Panc1 (cell line): ENCODE measurements around the gene GCNT4. TPM values are rescaled to one million over a fixed set of nuclear protein-coding genes. Genes with fewer than 3 reads are reported as not detected.

Source experiments
- ATAC-seq: fragments of 200-7000 bp; cut with Tn5 transposase; 2 replicates; pipeline ENCODE4 v1.9.1; 2020; ENCODE audit warnings: mild to moderate bottlenecking, moderate library complexity
- BruUV-seq: library from RNA; stranded (reverse); fragments of 400-500 nt; replicated peaks from 2 replicates; lab custom pipeline; 2021; lab: Mats Ljungman, UMichigan
- CTCF ChIA-PET: fragments of 300-600 bp; sonication (Branson Sonifier 250); formaldehyde crosslinking; loops from one replicate; lab custom pipeline; 2022; ENCODE audit warnings: antibody characterized with exemption; lab: Charles Lee
- POLR2A ChIA-PET: fragments of 300-600 bp; sonication (Branson Sonifier 250); formaldehyde crosslinking; loops from one replicate; lab custom pipeline; 2022; ENCODE audit warnings: antibody characterized with exemption; lab: Charles Lee
- DNase-seq: peaks from one replicate; pipeline ENCODE4 v3.0.0-alpha.2; 2010; ENCODE audit warnings: low read depth, low spot score
- H3K27ac ChIP-seq: 2 replicates; pipeline ENCODE4 v1.5.1; 2011; ENCODE audit warnings: mild to moderate bottlenecking, low read length, inconsistent platforms
- H3K27me3 ChIP-seq: fragments of 200-500 bp; sonication (Bioruptor generic); 2 replicates; pipeline ENCODE4 v1.6.0; 2014; ENCODE audit warnings: low read length, inconsistent platforms; ENCODE audit not compliant: control insufficient read depth, insufficient read depth
- H3K36me3 ChIP-seq: fragments of 200-500 bp; sonication (Bioruptor generic); 2 replicates; pipeline ENCODE4 v1.5.1; 2014; ENCODE audit warnings: inconsistent platforms, mild to moderate bottlenecking, low read length, moderate library complexity; ENCODE audit not compliant: control insufficient read depth, insufficient read depth
- H3K4me1 ChIP-seq: 2 replicates; pipeline ENCODE4 v1.5.1; 2011; ENCODE audit warnings: inconsistent platforms, mild to moderate bottlenecking, low read length, moderate library complexity; ENCODE audit not compliant: control insufficient read depth, insufficient read depth
- H3K4me3 ChIP-seq, 2 experiments: 2 replicates each; pipeline ENCODE4 v1.5.1; 2011 to 2012; ENCODE audit warnings: low read depth in 2 of 2, low read length in 2 of 2, mild to moderate bottlenecking in 2 of 2, inconsistent platforms in 1 of 2, moderate library complexity in 1 of 2
- H3K9me3 ChIP-seq: fragments of 200-500 bp; sonication (Bioruptor generic); 2 replicates; pipeline ENCODE4 v1.5.1; 2014; ENCODE audit warnings: low read depth, mild to moderate bottlenecking, inconsistent platforms, low read length, moderate library complexity; ENCODE audit not compliant: control insufficient read depth, insufficient read depth
- POLR2AphosphoS5 ChIP-seq: IDR thresholded peaks from 2 replicates; pipeline ENCODE4 v1.6.1; 2012; ENCODE audit warnings: mild to moderate bottlenecking, low read depth, low read length, moderate library complexity
- SIN3A ChIP-seq: IDR thresholded peaks from 2 replicates; pipeline ENCODE4 v1.6.1; 2012; ENCODE audit warnings: low read depth, mild to moderate bottlenecking, low read length, moderate library complexity, borderline replicate concordance; ENCODE audit not compliant: insufficient read depth
- TCF7L2 ChIP-seq: IDR thresholded peaks from 2 replicates; pipeline ENCODE4 v1.6.1; 2011; ENCODE audit warnings: mild to moderate bottlenecking, low read depth, low read length, inconsistent platforms
- in situ Hi-C: cut with HindIII; loops from 2 replicates; pipeline ENCODE4 v1.10.0; 2016; ENCODE audit warnings: low sequenced_read_pairs, low pct_unique_long_range_greater_than_20kb
- intact Hi-C: fragments of 100-400 bp; cut with micrococcal nuclease; formaldehyde crosslinking; loops from one replicate; pipeline ENCODE4 v1.10.0; 2022; ENCODE audit not compliant: unreplicated experiment
- total RNA-seq: library from RNA; stranded (reverse); gene quantifications from one replicate; pipeline ENCODE4 v1.2.1, GENCODE V29; 2021; ENCODE audit not compliant: unreplicated experiment
- TF ChIP-seq, protein P1 (sequence below): fragments of 450-650 bp; IDR thresholded peaks from 2 replicates; pipeline ENCODE4 v1.5.1; 2017; ENCODE audit warnings: mild to moderate bottlenecking
- TF ChIP-seq, protein P2 (sequence below), 2 experiments: IDR thresholded peaks; 2 replicates each; pipeline ENCODE4 v1.6.1; 2011 to 2012; ENCODE audit warnings: low read depth in 2 of 2, control low read depth in 1 of 2, low read length in 1 of 2, mild to moderate bottlenecking in 1 of 2, moderate library complexity in 1 of 2; ENCODE audit not compliant: insufficient read depth in 1 of 2

Gene GCNT4
- total RNA-seq, 1 experiment from 2014 or later: 0.33 TPM

DNA sequence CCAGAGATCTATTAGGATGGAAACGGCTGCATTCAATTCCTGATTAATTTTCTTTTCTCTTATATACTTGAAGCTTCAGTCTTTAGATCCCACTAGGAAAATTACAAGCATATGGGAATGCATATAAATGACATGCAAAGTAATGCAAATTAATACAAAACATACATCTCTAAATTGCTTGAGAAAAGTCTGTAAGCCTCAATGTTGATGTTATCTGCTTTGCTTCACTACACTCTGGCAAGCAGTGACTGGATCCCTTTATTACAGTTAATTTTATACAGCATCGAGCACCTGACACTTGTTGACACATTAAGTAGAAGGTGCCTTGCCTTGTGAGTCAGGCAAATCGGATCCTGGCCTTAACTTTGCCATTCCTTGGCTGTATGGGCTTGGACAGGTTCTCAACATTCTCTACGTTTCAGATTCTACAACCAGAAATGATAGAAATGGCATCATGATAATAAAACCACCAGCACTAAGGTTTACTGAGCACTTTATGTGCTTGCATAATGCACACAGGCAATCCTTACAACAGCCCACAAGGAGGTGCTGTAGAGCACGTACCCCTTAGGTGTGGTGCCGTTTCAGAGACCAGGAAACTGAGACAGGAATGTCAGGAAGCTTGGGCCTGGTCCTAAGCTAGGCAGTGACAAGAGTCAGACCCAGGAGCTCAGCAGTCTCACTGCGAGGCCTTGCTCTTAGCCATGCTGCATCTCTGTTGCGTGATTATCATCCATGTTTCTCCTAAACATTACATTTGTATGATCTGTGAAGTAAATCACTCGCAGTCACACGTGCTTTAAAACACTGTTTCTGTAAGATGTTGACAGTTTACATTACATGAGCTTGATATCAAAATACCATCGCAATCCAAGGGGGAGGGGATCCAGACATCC is 2.7 kb downstream of the GCNT4 start:
- ATAC-seq (peak; percentile 56), DNase-seq (peak; percentile 61)
- Histone ChIP-seq H3K36me3 (no peaks in the 10 kb centered on the region), H3K27me3 (no peaks in the 10 kb centered on the region), H3K4me3 (no peak overlapping the region), H3K27ac (no peak overlapping the region), H3K4me1 (peaks cover 8% of the 10 kb centered on the region), H3K9me3 (no peaks in the 10 kb centered on the region)
- in situ Hi-C loops: no loop called here
- POLR2A ChIA-PET: no interaction called here
- CTCF ChIA-PET: interaction anchor here (0.6 to 1.1 kb wide), 7 partner anchors 11 to 1781 kb away, joined by 3 to 11 read pairs (median 3); no protein-coding TSS in a partner anchor
- BruUV-seq: no TSS peak
- TF ChIP-seq TCF7L2 (no peak), POLR2AphosphoS5 (no peak), SIN3A (no peak)
- TF ChIP-seq, protein P1, sequence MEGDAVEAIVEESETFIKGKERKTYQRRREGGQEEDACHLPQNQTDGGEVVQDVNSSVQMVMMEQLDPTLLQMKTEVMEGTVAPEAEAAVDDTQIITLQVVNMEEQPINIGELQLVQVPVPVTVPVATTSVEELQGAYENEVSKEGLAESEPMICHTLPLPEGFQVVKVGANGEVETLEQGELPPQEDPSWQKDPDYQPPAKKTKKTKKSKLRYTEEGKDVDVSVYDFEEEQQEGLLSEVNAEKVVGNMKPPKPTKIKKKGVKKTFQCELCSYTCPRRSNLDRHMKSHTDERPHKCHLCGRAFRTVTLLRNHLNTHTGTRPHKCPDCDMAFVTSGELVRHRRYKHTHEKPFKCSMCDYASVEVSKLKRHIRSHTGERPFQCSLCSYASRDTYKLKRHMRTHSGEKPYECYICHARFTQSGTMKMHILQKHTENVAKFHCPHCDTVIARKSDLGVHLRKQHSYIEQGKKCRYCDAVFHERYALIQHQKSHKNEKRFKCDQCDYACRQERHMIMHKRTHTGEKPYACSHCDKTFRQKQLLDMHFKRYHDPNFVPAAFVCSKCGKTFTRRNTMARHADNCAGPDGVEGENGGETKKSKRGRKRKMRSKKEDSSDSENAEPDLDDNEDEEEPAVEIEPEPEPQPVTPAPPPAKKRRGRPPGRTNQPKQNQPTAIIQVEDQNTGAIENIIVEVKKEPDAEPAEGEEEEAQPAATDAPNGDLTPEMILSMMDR: peak; percentile 94
- TF ChIP-seq, protein P2, sequence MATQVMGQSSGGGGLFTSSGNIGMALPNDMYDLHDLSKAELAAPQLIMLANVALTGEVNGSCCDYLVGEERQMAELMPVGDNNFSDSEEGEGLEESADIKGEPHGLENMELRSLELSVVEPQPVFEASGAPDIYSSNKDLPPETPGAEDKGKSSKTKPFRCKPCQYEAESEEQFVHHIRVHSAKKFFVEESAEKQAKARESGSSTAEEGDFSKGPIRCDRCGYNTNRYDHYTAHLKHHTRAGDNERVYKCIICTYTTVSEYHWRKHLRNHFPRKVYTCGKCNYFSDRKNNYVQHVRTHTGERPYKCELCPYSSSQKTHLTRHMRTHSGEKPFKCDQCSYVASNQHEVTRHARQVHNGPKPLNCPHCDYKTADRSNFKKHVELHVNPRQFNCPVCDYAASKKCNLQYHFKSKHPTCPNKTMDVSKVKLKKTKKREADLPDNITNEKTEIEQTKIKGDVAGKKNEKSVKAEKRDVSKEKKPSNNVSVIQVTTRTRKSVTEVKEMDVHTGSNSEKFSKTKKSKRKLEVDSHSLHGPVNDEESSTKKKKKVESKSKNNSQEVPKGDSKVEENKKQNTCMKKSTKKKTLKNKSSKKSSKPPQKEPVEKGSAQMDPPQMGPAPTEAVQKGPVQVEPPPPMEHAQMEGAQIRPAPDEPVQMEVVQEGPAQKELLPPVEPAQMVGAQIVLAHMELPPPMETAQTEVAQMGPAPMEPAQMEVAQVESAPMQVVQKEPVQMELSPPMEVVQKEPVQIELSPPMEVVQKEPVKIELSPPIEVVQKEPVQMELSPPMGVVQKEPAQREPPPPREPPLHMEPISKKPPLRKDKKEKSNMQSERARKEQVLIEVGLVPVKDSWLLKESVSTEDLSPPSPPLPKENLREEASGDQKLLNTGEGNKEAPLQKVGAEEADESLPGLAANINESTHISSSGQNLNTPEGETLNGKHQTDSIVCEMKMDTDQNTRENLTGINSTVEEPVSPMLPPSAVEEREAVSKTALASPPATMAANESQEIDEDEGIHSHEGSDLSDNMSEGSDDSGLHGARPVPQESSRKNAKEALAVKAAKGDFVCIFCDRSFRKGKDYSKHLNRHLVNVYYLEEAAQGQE (IDR thresholded peaks at IDR 0.05; ENCODE audit: insufficient read depth in 1 of 2, low read depth in 2 of 2, low read length in 1 of 2): no peak
- intact Hi-C loops: loop anchor here (5.0 kb wide), 1 partner anchor 288 kb away; the partner anchor contains the start of gene HMGCR

DNA sequence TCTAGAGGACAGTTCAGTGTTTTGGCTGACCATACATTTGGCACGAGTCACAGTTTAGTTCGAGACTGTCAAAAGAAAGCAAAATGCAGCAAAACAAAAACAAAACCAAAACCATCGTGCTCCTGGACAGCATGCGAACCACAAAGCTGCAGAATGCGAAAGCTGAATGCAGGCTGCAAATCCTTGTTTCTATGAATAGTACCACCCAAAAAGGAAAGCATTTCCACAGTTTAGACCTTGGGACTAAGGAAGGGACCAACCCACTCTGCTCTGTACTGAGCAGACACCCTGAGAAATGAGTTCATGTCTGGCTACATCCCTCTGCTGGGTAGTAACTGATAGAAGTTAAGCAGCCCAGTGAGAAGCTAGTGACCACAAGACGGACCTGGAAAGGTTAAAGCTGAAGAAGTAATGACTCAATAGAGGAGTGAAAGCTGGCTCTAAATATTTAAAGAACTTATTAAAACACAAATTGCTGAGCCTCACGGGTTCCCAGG is 3.9 kb downstream of the GCNT4 start:
- POLR2A ChIA-PET: no interaction called here
- in situ Hi-C loops (no loop called here), intact Hi-C loops (no loop called here)
- Histone ChIP-seq H3K4me3 (no peak overlapping the region), H3K9me3 (no peaks in the 10 kb centered on the region), H3K36me3 (no peaks in the 10 kb centered on the region), H3K4me1 (peaks cover 5% of the 10 kb centered on the region), H3K27ac (no peak overlapping the region), H3K27me3 (no peaks in the 10 kb centered on the region)
- ATAC-seq: no peak
- TF ChIP-seq, protein P1: no peak
- TF ChIP-seq, protein P2 (IDR thresholded peaks at IDR 0.05; ENCODE audit: insufficient read depth in 1 of 2, low read depth in 2 of 2, low read length in 1 of 2): no peak
- TF ChIP-seq POLR2AphosphoS5 (no peak), TCF7L2 (no peak), SIN3A (no peak)
- DNase-seq: no peak
- BruUV-seq: no TSS peak
- CTCF ChIA-PET: interaction anchor here (0.5 to 1.1 kb wide), 3 partner anchors 122 to 1208 kb away, joined by 3 read pairs; partner anchors contain the start of gene ANKRD31
